ENCODE measurements around the gene IL31. TPM values are rescaled to one million over a fixed set of nuclear protein-coding genes. Genes with fewer than 3 reads are reported as not detected.

Gene IL31
- total RNA-seq, 2 donors from 2014 or later: not detected

- H3K27ac ChIP-seq: no peak overlapping the region
- 87 to 89% methylated on average over 11 of the region's 11 CpGs for WGBS, 2 donors
- ATAC-seq (no peak), DNase-seq (no peak)
- no peaks in the 10 kb centered on the region for H3K9me3 ChIP-seq
- no peaks in the 10 kb centered on the region for H3K36me3 ChIP-seq (replicated peaks in 1 of 2; ENCODE audit: insufficient read depth in 1 of 2, low read depth in 2 of 2)
- no peaks in the 10 kb centered on the region for H3K27me3 ChIP-seq
- H3K4me1 ChIP-seq: no peaks in the 10 kb centered on the region
- no peak overlapping the region for H3K4me3 ChIP-seq
- no peak for TF ChIP-seq CTCF (IDR thresholded peaks at IDR 0.05)
- TF ChIP-seq POLR2A (IDR thresholded peaks at IDR 0.05): no peak
- intact Hi-C loops (cut with DNase I): no loop called here
Observed at GRCh38 chr12:122160761-122161160, 13.3 kb downstream of the IL31 start.

GRCh38 chr12:122159882-122160281 is 14.1 kb downstream of the IL31 start:
- Histone ChIP-seq H3K27me3 (no peaks in the 10 kb centered on the region), H3K4me1 (no peaks in the 10 kb centered on the region), H3K4me3 (no peak overlapping the region), H3K9me3 (no peaks in the 10 kb centered on the region), H3K36me3 (replicated peaks in 1 of 2; ENCODE audit: insufficient read depth in 1 of 2, low read depth in 2 of 2) (no peaks in the 10 kb centered on the region), H3K27ac (no peak overlapping the region)
- intact Hi-C loops (cut with DNase I): no loop called here
- WGBS, 2 donors: 67 to 73% methylated on average over 4 of the region's 4 CpGs
- no peak for ATAC-seq
- no peak for TF ChIP-seq POLR2A (IDR thresholded peaks at IDR 0.05)
- TF ChIP-seq CTCF (IDR thresholded peaks at IDR 0.05): no peak
- no peak for DNase-seq

DNA sequence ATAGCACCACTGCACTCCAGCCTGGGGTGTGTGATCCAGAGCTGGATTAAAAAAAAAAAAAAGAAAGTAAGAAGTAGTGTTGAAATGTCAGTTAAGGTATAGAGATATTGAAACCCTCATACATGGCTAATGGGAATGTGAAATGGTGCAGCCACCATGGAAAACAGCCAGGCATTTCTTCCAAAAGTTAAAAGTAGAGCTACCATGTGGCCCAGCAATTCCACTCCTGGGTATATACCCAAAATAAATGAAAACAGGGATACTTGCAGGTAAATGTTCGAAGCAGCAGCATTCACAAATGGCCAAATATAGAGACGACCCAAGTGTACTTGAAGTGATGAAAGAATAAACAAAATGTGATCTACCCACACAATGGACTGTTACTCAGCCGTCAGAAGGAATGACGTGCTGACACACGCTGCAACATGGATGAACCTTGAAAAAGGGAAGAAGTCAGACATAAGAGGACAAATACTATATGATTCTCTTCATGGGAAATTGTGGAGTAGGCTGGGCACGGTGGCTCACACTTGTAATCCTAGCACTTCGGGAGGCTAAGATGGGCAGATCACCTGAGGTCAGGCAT is 15.2 kb downstream of the IL31 start:
- WGBS, 2 donors: 88 to 90% methylated on average over 7 of the region's 7 CpGs

DNA sequence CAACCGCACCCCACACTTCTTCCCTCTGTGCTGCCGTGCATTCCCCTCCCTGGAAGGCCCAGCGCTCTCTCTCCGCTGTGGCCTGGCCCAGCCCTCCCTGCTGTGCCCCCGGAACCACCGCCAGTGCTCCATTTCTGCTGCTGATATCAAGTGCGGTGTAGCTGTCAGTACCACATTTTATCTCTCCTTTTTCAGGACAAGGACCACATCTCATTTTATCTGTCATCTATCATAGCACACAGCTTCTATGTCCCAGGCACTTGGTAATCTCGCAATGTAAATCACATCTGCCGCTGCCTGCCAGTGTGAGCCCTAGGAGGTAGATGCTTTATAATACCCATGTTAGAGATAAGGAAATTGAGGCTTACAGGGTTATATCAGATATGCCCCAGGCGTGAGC is 18.3 kb downstream of the IL31 start:
- intact Hi-C loops (cut with DNase I): no loop called here
- Histone ChIP-seq H3K36me3 (replicated peaks in 1 of 2; ENCODE audit: insufficient read depth in 1 of 2, low read depth in 2 of 2) (no peaks in the 10 kb centered on the region), H3K9me3 (no peaks in the 10 kb centered on the region), H3K4me3 (no peak overlapping the region), H3K4me1 (no peaks in the 10 kb centered on the region), H3K27ac (no peak overlapping the region), H3K27me3 (no peaks in the 10 kb centered on the region)
- WGBS, 2 donors: 81 to 90% methylated on average over 10 of the region's 10 CpGs
- TF ChIP-seq POLR2A (IDR thresholded peaks at IDR 0.05) (no peak), CTCF (IDR thresholded peaks at IDR 0.05) (no peak)
- ATAC-seq (no peak), DNase-seq (no peak)

More for the DNA sequence above, 15.2 kb downstream of the IL31 start:
- intact Hi-C loops (cut with DNase I): no loop called here
- TF ChIP-seq POLR2A (IDR thresholded peaks at IDR 0.05): no peak
- TF ChIP-seq CTCF (IDR thresholded peaks at IDR 0.05): no peak
- H3K9me3 ChIP-seq: no peaks in the 10 kb centered on the region
- H3K27ac ChIP-seq: no peak overlapping the region
- no peaks in the 10 kb centered on the region for H3K27me3 ChIP-seq
- DNase-seq (no peak), ATAC-seq (no peak)
- no peaks in the 10 kb centered on the region for H3K36me3 ChIP-seq (replicated peaks in 1 of 2; ENCODE audit: insufficient read depth in 1 of 2, low read depth in 2 of 2)
- H3K4me3 ChIP-seq: no peak overlapping the region
- H3K4me1 ChIP-seq: no peaks in the 10 kb centered on the region

DNA sequence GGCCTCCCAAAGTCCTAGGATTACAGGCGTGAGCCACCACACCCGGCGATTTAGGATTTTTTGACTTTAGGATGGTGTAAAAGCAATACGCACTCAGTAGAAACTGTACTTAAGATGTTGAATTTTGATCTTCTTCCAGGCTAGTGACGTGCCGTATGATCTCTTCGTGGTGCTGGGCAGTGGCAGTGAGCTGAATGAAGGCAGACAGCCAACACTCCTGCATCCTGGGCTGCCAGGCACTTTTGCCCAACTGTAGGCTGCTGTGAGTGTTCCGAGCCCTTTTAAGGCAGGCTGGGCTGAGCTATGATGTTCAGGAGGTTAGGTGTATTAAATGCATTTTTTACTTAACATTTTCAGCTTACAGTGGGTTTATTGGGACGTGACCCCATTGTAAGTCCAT is 21.3 kb downstream of the IL31 start:
- no peak for ATAC-seq
- H3K4me3 ChIP-seq: no peak overlapping the region
- no peaks in the 10 kb centered on the region for H3K27me3 ChIP-seq
- H3K27ac ChIP-seq: no peak overlapping the region
- WGBS, 2 donors: 81 to 97% methylated on average over 9 of the region's 9 CpGs
- no peaks in the 10 kb centered on the region for H3K36me3 ChIP-seq (replicated peaks in 1 of 2; ENCODE audit: insufficient read depth in 1 of 2, low read depth in 2 of 2)
- no peaks in the 10 kb centered on the region for H3K4me1 ChIP-seq
- no peak for TF ChIP-seq POLR2A (IDR thresholded peaks at IDR 0.05)
- TF ChIP-seq CTCF (IDR thresholded peaks at IDR 0.05): no peak
- DNase-seq: no peak
- intact Hi-C loops (cut with DNase I): no loop called here
- H3K9me3 ChIP-seq: no peaks in the 10 kb centered on the region
